ENCODE measurements around the gene HIVEP3.

The HIVEP3 gene

DNA sequence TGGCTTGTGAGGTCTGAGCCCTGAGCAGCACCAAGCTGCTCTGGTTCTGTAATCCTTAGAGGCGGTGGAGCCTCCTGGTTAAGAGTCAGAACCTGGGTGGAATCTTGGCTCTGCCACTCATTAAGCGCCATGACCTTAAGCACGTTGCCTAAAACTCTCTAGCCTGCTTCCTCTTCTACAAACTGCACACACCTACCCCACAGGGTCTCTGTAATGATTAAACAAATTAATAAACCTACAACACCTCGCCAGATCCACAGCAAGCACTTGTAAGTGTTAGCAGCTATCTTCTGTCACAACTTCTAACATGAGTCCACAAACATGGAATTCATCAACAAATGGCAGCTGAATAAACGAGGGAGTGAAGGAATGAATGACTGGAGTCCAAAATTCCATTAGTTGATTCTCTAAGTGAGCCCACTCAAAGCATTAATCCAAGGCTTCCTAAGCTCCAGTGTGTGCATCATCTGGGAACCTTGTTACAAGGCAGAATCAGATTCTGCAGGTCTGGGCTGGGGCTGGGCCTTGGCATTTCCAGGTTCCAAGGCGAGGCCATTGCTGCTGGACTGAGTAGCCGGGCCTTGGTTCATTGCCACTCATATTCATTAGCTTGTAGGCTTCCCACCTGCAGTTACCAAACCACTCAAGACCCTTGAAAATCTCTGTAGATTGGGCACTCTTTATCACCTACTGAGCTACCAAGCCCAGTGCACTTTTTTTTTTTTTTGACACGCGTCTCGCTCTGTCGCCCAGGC lies 168.6 kb downstream of the HIVEP3 start:
- DNase-seq, result no peak

DNA sequence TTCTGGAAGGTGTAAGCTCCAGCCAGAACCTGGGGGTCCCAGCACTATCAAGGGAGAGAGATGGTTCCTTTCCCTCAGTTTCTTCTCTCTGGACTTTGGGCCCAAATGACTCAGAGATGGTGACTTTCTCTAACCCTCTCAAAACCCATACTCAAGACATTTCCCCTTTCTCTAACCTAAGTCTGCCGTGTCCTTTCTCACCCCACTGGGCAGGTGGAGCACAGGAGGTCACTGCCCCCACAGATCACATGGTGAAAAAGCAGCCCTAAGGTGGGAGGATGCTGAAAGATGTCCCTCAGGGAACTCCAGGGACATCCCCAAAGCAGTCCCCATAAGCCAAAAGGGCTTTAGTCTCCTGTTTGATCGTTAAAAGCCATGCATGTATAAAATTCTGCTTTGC lies 173.7 kb downstream of the HIVEP3 start:
- DNase-seq, result no peak

DNA sequence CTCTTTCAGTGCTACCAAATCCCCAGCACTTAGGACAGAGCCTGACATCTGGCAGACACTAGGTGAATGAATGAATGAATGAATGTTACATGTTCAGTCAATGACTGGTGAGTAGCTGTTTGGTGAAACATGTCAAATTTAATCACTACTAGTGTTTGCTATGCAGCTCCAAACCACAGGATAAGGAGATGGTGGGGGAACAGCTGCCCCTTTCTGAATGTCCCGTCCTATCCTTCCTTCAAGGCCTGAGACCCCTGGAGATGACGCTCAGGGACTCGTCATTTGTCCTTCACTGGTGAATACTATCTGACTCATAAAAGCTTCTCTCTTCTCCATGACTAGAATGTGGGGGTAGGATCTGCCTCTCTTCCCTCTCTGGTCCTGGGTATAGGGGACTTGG lies 175.4 kb downstream of the HIVEP3 start:
- no peak for DNase-seq

DNA sequence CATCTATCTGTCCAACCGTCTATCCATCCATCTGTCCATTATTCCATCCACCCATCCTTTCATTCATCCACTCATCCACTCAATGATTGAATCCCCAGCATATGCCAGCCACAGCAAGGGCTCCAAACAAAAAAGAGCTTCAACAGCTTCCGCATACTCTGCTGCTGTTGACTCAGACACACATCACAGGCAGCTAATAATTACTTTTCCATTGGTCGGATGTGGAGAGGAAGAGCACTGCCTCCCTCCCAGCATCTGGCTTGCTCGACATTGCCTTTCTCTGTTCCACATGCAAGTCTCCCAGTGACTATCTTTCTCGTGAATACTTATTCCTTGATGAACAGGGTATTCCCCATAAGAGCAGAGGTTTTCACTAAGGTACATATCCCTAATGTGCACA lies 176.5 kb downstream of the HIVEP3 start:
- DNase-seq, result peak; percentile 8

DNA sequence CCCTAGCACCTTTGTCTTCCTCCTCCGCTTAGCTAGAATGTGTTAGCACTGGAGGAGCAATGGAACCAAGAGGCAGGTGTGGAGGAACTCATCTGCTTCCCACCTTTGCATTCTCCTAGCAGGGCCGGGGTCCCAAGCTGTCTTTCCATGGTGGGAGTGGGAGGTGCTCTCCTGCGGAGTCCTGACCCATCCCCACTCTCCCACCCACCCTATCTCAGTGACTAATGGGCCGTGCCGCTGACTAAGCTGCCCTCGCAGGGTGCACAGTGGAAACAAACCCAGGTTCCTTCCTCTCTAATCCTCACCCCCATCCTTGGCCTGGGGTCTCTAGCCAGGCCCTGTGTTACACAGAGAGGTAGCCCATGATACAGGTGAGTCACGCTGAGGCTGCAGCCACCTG lies 177.5 kb downstream of the HIVEP3 start:
- DNase-seq, result no peak

DNA sequence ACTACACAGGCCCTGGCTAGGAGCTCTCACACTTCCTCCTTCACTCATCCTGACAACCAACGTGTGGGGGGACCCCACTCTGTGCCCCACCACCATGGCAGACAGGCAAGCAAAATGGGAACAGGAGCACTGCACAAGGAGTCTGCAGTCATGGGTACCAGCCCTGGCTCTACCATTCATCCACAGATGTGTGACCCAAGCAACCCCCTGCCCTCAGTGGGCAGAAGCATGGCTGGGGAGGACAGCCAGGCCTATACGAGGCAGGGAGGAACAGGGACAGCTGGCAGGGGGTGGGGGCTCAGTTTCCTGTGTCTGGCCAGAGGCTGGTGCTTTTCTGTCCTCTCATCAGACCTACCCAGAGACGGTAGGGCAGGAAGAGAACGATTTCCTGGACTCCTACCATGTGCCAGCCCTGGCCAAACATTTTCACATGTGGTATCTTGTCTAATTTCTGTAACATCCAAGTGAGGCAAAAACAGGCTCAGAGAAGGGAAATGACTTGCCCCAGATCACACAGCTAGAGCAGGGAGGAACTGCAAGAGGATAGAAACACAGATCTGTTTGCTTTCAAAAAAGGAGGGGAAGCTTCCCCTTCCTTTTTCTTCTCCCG lies 178.0 kb downstream of the HIVEP3 start:
- no peak for DNase-seq

DNA sequence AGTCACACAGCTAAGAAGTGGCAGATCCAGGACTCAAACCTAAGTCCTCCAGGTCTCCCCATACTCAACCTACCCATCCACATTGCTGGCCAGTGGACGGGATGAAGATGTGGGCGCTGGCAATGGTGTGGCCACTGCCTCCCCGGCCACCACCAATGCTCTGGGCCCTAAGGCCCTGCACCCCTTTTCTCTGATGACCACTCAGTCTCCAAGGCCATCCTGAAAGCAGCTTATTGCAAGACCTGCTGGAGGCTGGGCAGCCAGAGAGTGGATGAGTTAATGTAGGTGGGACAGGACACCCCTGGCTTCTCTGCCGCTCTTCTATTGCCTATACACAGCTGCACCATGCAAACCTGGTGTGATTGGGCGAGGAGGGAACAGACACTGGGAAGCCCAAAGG lies 178.7 kb downstream of the HIVEP3 start:
- DNase-seq, result no peak

DNA sequence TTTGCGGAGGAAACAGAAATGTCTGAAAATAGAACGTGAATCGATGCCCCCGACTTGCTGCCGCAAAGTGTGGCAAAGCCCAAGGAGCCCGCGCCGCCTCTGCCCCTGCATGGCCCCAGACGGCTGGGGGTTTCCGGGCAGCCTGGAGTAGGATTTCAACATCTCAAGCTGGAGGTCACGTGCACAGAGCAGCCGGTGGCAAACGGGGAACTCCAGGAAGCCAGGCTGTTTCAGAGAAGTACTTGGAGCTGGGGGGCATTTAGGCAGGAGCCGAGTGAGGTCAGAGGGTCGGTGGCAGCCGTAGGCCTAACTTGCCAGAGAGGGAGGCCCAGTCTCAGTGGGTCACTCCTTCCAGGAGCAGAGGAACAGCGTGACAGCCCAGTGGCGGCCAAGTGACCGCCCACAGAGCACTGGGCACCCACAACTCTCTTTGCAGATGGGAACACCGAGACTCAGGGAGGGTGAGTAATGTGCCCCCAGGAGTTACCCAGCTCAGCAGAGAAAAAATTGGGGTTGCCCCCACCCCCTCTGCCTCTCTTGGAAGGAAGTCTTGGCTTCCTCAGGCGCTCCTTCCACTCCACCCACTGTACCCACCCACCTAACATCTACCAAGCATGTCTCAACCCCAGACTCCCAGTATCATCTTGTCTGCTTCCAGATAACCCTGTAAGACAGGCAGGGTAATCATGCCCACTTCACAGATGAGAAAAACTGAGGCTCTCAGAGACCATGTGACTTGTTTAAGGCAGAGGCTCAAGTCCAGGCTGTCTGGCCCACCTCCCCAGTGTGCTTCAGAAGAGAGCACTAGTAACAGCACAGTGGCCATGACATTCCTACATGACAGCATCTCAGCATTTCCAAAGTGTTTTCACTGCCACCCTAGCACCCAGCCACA lies 179.4 kb downstream of the HIVEP3 start:
- DNase-seq, result no peak

DNA sequence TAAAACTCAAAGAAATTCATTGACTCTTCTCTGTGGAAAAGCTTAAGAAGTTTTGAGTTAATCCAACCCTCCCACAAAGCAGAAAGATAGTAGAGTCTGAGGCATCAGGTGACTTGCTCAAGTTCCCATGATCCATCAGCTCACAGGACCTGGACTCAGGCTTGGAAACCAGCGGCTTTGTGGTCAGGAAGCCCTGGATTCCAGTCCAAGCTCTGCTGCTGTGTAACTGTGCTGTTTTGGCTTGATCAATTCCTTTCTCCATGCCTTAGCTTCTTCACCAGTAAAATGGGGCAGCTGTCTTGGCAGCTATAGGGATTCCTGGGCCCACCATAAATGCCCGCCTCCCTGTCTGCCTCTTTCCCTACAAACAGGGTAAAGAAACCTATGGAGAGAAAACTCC lies 180.2 kb downstream of the HIVEP3 start:
- no peak for DNase-seq

DNA sequence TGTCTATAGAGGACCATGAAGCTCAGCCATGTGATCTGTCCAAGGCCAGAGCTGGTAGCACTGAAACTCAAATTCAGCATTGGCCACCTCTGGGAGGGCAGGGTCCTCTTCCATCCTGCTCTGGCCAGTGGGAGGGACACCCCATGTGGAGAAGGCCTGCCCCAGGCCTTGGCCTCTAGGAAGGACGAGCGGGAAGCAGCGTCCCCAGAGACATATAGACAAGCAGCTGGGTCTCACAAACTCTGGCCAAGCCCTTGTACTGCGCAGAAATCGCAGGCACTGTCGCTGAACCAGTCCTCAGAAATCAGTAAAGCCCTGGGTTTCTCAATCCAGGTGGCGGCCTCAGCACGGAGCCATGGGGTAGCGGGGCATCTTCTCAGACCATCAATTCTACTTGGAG lies 180.7 kb downstream of the HIVEP3 start:
- DNase-seq, result no peak

DNA sequence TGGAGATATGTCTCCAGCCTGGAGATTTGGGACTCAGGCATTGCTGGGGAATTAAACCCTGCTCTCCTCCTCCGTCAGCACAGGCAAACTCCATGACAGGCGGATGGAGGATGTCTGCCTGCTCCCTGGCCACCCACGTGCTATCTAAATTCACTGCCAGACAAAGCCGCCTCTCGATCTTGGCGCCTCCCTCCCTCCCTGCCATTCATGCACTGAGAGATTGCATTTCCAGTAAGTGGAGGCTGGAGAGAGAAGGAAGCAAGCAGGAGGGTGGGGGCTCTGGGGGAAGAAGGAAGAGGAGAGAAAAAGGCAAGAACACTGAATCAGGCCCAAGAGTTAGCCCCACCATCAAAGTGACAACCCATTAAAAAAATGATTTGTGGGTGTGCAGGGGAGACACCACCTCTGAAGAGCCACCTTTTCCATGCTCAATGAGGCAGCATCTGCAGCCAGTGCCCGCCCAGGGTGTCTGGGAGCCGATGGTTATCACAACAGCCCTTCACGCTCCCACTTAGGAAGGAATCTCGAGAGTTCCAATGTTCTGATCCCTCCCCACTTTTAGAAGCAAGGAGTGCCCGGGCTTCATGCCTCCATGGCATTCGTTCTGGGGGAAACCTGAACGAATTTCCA lies 183.0 kb downstream of the HIVEP3 start:
- DNase-seq, result no peak

DNA sequence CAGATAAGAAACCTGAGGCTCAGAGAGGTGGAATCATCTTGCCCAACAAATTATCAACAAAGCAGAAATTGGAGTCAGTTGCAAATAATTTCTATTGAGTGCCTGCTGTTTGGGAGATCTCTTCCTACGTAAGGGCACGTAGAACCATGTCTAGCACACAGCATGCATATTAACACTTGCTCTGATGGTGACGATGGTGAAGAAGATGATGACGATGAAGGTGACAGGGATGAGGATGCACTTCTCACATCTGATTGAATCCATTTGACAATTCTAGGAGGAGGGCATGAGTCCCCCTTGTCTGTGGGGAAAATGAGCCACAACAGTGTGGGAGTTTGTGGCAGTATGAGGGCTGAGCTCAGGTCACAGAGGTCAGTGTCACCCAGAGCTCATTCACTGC lies 183.6 kb downstream of the HIVEP3 start:
- no peak for DNase-seq

DNA sequence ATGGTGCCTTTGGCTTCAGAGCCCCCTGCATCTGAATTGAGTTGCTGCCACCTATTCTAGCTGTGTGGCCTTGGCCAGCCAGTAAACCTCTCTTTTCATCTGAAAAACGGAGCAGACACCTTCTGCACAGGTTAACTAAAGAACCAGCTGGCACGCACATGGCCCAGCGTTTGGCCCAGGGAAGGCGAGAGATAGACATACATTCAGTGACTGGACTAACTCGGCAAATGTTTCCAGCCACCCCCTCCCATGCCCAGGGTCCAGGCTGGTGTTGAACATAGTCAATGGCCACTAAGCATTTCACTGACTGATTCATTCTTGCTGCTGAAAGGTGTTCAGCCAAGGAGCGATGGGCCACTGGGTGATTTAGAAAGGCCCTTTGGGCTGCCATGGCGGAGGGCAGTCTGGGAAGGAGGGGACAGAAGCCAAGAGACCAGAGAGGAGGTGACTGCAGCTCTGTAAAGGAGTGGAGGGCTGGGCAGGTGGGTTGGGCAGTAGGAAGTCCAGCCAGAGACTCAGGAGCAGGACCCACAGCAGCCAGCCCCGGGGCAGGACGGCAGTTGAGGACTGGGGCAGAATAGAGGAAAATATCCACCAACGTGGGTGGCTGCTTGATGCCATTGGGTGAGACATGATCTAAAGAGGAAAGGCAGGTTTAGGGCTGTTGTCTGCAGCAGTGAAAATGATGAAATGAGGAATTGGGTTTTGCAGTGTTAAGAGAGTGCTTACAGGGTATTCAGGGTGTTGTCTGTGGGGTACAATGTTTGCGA lies 184.3 kb downstream of the HIVEP3 start:
- no peak for DNase-seq

DNA sequence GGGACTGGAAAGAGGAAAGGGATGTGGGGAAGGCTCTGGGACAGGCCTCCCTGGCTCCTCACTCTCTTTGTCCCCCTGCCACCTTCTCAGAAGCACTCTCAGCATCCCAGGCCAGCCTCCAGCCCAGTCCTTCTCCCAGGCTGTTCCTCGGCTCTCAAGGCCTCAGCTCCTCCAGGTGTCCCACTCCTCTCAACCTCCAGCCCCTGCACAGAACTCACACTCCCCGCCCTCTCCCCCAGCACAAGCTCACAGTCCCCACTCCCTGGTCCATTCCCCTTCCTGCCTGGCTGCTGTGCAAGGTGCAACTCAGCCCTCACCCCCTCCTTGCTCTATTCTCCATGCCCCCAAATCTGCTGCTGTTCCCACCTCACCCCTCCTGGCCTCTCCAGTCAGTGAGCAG lies 185.0 kb downstream of the HIVEP3 start:
- no peak for DNase-seq

DNA sequence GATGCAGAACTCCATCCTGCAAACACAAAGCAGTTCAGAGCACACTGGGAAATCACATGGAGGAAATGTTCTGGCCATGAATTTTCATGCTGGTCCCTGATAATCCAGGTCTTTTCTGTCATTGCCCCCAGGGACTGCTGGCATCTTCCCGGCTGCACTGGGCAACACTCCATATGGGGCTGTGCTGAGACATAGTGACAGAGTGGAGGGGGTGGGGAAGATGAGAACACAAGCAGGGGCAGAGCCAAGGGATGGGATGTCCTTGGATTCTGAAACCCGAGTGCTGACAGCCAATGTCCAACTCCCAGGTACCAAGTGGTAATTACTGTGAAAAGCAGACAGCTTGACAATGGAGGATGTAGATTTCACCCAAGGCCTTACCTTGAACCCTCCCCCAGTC lies 185.7 kb downstream of the HIVEP3 start:
- no peak for DNase-seq

DNA sequence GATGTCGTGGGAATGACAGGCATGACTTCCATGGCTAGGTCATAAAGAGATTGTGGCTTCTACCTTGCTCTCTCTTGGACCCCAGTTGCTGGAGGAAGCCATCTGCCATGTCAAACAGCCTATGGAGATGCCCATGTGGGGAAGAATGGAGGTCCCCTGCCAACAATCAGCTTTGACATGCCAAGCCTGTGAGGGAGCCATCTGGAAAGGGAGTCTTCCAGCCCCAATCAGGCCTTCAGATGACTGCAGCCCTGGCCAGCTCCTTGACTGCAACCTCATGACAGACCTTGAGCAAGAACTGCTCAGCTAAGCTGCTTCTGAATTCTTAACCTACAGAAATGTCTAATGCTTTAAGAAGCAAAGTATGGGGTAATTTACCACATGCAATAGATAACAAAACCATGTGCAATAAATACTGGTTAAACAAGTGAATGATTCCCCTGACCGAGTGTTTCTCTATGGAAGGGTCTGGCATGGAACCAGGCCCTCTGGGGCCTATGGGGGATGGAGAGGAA lies 187.1 kb downstream of the HIVEP3 start:
- no peak for DNase-seq

DNA sequence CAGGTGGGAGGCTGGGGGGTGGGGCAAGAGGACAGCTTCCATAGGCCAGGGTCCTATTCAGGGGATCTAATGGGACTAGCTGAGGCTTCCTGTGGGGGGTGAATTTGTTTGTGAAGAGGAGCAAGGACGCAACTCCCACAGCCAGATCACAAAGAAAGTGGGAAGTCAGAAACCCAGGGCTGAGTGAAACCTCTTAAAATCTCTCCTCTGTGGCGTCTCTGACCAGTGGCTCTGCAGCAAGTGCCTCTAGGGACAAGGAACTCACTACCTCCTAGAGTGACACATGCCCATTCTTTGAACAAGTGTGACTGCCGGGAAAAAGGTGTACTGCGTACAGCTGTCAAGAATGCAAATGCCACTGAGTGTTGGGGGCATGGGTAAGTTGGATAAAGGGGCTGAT lies 187.9 kb downstream of the HIVEP3 start:
- DNase-seq, result no peak

DNA sequence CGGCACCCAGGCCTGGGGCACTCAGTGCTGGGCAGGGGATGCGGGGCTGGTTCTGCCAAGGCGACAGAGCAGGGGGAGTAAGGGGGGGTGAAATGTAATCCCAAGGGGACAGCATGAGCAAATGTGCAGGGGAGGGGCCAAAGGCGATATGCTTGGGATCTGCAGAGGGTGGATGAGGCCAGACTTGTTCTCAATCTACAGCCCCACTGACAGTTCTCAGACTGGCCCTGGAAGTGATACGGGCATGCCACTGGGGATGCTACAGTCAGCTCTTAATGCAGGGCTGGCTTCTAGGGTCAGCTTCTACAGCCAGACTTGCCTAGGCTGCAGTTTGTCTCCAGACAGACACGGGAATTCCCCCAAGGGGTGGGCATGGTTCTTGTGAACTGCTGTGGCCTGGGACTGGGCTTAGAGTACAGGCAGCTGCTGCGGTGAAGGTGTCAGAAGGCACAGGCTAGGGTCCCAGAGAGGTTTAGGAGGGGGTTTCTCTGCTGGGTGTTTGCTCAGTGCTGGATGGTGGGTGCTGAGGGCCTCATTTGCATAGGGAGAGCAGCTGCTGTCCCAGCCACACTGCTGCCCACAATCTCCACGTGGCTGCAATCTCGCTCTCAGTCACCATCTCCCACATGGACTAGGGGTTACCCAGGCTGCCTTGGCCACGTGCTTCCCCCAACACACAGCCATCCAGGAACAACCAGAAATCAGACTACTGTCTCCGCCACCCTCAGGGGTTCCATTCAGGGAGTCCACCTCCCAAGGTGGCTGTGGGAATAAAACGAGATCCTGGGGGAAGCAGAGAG lies 190.1 kb downstream of the HIVEP3 start:
- no peak for DNase-seq

DNA sequence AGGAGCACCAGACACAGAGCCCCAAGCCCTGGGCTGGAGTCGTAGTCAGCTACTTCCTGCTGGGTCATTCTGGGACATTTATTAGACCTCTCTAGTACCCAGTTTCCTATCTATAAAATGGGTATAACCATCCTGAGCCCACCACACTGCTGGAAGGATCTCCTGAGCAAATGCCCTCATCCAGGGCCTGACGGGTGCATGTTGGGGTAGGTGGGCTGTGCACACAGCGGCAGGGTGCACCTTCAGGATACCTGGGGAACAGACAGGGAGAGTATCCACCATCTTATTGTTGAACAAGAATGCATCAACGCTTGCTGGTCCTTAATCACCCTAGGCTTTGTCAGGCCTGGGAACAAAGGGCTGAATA lies 191.0 kb downstream of the HIVEP3 start:
- DNase-seq, result no peak

DNA sequence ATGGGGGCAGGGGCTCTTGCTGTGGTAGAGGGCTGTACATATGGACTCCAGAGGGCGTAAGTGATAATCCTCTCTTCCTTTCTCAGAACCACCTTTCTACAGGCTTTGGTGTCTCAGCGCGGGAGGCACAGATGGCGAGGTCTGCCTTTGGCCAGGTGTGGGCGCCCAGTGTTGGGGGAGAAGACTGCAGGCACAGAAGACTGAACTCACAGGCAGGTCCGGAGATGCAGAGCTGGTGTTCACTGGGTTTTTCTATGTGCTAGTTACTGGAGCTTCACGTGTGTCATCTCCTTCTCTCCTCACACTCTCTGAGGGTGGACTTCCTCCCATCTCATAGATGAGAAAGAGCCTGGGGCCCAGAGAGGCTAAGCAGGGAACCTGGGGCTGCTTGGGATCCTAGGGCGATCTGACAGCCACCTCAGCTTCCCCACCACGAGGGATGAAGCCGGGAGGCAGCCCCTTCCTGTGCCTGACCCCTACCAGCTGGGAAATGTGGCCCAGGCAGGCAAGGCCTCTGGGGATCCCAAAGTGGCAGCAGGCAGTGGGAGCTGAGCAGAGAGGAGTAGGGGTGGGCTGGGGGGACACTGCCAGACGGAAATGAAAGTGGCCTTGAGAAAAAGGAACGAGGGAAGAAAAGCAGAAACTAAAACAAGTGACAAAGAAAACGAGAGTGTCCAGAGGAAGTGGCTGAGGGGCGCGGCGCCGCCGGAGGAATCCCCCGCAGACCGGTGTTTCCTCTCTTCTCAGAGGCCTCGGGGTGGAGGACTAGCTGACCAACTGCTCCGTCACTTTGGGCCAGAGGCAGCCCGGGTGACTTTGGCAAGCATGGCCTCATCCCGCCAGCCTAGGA lies 191.6 kb downstream of the HIVEP3 start:
- no peak for DNase-seq

DNA sequence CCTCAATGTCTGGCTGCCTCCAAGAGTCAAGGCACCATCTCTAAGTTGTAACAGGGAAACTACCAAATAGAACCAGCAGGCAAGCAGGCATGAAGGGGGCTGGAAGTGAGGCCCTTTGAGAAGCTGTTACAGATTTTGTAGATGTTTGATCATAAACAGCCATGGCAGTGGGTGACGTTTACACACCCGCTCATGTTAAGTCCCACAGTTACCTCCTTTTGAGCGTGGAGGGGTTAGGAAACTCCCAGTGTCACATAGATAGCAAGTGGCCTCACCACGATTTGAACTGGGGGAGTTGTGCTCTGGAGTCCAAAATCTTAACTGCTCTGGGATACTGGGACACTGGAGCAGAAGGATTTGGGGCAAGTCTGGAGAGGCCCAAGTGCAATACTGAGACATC lies 192.4 kb downstream of the HIVEP3 start:
- no peak for DNase-seq
